HAP-1 (cell line): ENCODE results near the gene RRP9.

Source experiments
- DNase-seq, 2 experiments: peaks; one replicate each; pipeline ENCODE4 v3.0.0-alpha.2; 2016 to 2020; ENCODE audit warnings: low spot score in 2 of 2
- H3K27me3 ChIP-seq: fragments of 250-450 bp; sonication (Bioruptor Pico); 2 replicates; pipeline ENCODE4 v1.5.1; 2020; ENCODE audit warnings: low read depth, mild to moderate bottlenecking, moderate library complexity
- H3K36me3 ChIP-seq: fragments of 250-450 bp; sonication (Bioruptor Pico); replicated peaks from 2 replicates; pipeline ENCODE4 v1.5.1; 2020; ENCODE audit warnings: mild to moderate bottlenecking
- H3K4me1 ChIP-seq: fragments of 250-450 bp; sonication (Bioruptor Pico); 2 replicates; pipeline ENCODE4 v1.5.1; 2020; ENCODE audit warnings: mild to moderate bottlenecking
- H3K4me3 ChIP-seq: fragments of 250-450 bp; sonication (Bioruptor Pico); 2 replicates; pipeline ENCODE4 v1.5.1; 2020; ENCODE audit warnings: mild to moderate bottlenecking, moderate library complexity
- H3K9me3 ChIP-seq: fragments of 250-450 bp; sonication (Bioruptor Pico); 2 replicates; pipeline ENCODE4 v1.5.1; 2020; ENCODE audit warnings: mild to moderate bottlenecking, moderate library complexity
- in situ Hi-C: fragments of 300-500 bp; cut with MboI; formaldehyde crosslinking; loops from 3 replicates; pipeline ENCODE4 v1.14.3; 2020; ENCODE audit warnings: low sequenced_read_pairs, inconsistent platforms, mixed read lengths

The RRP9 gene

DNA sequence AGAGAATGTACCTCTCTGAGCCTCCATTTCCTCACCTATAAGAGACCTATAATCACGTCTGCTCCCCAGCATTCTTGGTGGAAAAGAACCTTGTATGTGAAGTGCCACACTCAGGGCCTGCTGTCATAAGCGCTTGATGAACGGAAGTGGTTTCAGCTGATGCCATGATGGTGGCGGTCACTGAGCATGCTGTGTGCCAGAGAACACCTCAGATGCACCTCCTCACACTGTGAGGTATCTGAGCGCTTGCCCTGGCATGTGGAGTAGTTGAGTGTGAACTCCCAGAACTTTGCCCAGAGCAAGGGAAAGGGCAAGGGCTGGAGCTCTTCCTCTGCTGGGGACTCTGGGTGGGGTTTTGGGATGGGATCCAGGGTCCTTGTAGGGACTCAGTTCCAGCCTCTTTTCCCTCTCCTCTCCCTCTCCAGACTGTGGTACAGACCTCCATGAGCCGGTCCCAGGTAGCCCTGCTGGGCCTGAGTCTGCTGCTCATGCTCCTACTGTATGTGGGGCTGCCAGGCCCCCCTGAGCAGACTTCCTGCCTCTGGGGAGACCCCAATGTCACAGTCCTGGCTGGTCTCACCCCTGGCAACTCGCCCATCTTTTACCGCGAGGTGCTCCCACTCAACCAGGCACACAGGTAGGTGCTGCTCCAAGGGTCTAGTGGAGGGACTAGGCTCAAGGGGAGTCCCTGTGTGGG is 35.9 kb upstream of the RRP9 start:
- DNase-seq = no peak
- H3K36me3 ChIP-seq = no peaks in the 10 kb centered on the region
- H3K4me1 ChIP-seq = peaks cover 25% of the 10 kb centered on the region
- H3K4me3 ChIP-seq = no peak overlapping the region
- H3K27me3 ChIP-seq = no peaks in the 10 kb centered on the region
- H3K9me3 ChIP-seq = no peaks in the 10 kb centered on the region
- in situ Hi-C loops = no loop called here

DNA sequence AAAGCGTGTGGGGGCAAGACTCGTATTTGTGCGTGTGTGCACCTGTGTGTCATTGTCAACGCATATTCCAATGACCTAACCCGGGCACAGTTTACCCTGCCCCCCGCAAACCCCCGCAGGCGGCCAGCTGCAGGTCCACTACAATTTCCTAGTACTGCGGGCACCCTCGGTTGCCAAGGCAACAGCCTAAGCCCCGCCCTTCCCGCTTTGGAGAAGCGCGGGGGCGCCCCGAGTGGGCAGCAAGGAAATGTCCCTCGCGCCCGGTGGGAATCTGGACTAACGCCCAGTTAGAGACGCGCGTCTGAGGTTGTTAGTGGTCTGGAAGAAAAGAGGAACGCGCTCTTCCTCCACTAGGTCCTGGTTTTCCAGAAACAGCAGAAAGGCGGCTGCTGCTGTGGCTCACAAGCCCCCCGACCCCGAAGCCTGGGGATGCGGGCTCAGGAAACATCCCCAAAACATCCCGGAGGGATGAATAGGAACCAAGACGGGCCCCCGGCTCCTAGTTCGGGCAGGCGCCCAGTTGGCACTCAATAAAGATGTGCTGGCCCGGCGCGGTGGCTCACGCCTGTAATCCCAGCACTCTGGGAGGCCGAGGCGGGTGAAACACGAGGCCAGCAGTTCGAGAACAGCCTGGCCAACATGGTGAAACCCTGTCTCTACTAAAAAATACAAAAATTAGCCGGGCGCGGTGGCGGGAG is 34.3 kb upstream of the RRP9 start:
- in situ Hi-C loops = no loop called here
- DNase-seq = peak in 1 of 2 experiments; percentile 86
- Histone ChIP-seq H3K4me1 (peaks cover 18% of the 10 kb centered on the region), H3K27me3 (no peaks in the 10 kb centered on the region), H3K36me3 (peaks cover 8% of the 10 kb centered on the region; the same call in 1 of the 2 replicates), H3K9me3 (no peaks in the 10 kb centered on the region), H3K4me3 (peak overlapping the region; percentile 63)

DNA sequence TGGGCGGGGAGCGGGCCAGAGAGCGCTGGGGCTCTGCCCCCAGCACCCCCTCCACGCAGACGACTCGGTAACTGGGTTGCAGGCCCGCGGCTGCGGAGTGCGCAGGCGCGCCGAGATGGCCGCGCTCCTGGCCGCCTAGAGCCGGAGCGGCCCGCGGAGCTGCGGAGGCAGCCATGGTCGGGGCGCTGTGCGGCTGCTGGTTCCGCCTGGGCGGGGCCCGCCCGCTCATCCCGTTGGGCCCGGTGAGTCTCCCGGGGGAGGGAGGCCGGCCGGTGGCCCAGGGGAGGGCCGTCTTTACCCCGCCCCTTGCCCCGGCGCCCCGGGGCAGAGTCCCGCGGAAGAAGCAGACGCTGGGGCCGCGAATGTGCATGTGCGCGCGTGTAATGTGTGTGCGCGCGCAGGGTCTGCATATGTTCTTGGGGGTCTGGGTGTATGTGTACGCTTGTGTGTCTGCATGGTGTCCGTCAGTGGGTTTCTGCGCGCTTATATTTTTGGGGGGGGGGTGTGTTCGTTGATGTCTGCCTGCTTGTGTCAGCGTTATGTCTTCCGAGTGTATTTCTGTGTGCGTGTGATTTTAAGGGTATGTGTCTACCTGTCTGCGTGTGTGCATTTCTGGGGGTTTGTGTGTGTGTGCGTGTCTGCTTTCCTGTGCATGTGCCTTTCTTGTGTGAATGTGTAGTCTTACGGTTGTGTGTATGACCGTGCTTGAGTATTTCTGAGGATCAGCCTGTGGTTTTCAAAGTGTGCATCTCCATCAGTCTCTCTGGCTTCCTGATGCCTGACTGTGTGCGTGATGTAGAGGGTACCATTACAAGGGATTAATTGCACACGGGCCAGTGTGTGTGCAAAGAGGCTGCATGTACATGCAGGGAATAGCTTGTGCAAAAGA is 33.5 kb upstream of the RRP9 start, which contains the start of gene ABHD14A:
Gene ABHD14A (plus strand): TSS at position 102 of the 889 bp plus-strand sequence. CDS start 72 bp downstream, at position 174.
- Histone ChIP-seq H3K27me3 (no peaks in the 10 kb centered on the region), H3K9me3 (no peaks in the 10 kb centered on the region), H3K36me3 (peaks cover 8% of the 10 kb centered on the region; the same call in 1 of the 2 replicates), H3K4me1 (peaks cover 18% of the 10 kb centered on the region), H3K4me3 (peak within 1 kb of the TSS; percentile 63)
- peak in 1 of 2 experiments; percentile 78 for DNase-seq
- in situ Hi-C loops = no loop called here

DNA sequence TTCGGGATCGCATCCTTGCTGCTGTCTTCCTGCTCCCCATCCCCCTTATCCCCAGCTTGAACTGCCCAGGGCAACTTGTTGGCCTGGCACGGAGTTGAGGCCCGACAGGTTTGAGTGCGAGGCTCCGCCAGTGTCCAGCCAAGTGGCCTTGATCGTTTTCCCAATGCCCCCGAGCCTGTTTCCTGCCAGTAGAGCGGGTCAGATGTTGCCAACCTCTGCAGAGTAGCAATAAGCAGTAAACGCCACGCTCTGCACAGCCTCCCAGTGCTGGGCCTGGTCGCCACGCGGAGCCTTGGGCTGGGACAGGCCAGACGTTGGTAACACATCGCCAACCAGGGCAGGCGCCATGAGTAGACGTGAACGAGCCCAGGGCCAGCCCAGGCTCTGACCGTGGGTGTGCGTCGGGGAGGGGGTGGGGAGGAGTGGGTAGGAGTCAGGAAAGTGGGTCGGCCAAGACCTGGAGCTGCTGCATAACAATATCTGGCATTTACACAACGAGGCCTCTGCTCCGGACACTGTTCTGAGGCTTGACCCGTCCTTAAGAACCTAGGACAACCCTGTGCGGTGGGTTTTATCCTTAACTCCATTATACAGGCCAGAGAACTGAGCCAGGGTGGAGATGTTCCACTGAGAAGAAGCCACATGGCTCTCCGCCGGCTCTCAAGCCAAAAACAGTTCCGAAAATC is 32.7 kb upstream of the RRP9 start:
- peak overlapping the region; percentile 63 for H3K4me3 ChIP-seq
- peaks cover 8% of the 10 kb centered on the region; the same call in 1 of the 2 replicates for H3K36me3 ChIP-seq
- no peaks in the 10 kb centered on the region for H3K27me3 ChIP-seq
- no peaks in the 10 kb centered on the region for H3K9me3 ChIP-seq
- in situ Hi-C loops = no loop called here
- DNase-seq = no peak
- peaks cover 18% of the 10 kb centered on the region for H3K4me1 ChIP-seq

DNA sequence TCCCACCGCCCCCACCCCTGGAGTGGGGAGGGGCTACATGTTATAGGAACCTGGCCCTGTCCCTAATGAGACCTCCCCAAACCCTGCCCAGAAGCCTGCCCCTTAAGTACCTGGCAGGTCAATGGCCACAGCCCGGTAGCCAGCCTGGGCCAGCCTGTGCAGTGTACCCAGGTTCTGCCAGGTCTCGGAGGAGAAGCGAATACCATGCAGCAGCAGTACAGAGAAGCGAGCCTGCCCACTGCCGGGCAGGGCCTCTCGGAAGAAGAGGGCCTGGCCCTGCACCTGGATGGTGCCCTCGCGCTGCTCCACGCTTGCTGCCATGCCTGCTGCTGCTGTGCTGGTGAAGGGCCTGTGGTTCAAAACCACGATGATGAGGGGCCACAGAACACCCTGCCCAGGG is 29.6 kb upstream of the RRP9 start:
- no peaks in the 10 kb centered on the region for H3K27me3 ChIP-seq
- peaks cover 8% of the 10 kb centered on the region for H3K36me3 ChIP-seq
- DNase-seq = no peak
- H3K9me3 ChIP-seq = no peaks in the 10 kb centered on the region
- peaks cover 32% of the 10 kb centered on the region for H3K4me1 ChIP-seq
- no peak overlapping the region for H3K4me3 ChIP-seq
- in situ Hi-C loops = no loop called here

DNA sequence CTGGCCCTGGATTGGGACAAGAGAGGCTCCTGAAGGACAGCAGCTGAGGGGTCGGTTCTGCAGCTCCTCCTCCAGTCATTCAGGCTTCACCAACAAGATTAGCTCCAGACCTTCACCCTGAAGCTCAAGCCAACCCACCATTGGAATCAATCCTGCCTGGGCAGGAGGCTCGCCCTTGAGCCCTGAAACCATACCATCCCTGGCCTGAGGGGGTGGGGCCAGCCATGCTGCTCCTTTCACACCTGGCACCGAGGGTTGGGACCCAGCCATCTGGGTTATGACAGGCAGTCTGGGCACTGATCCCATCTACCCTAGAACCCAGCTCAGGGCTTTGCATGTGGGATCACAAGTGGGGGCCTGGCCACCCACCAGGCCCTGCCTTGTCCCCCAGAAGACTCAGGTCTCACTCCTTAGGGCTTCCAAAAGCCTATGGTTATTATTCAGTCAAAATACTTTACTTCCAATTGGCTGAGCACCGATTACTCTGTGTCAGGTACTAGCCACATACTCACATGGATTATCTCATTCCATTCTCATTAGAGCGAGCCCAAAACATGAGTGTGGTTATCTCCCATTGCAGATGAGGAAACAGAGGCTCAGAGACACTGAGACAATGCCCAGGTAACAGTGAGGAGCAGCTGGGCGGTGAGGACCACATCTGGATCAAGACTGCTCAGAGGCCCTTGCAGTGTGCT is 29.0 kb upstream of the RRP9 start:
- no peak overlapping the region for H3K4me3 ChIP-seq
- in situ Hi-C loops = no loop called here
- DNase-seq = no peak
- peaks cover 37% of the 10 kb centered on the region for H3K4me1 ChIP-seq
- H3K36me3 ChIP-seq = peaks cover 8% of the 10 kb centered on the region
- H3K9me3 ChIP-seq = no peaks in the 10 kb centered on the region
- no peaks in the 10 kb centered on the region for H3K27me3 ChIP-seq

DNA sequence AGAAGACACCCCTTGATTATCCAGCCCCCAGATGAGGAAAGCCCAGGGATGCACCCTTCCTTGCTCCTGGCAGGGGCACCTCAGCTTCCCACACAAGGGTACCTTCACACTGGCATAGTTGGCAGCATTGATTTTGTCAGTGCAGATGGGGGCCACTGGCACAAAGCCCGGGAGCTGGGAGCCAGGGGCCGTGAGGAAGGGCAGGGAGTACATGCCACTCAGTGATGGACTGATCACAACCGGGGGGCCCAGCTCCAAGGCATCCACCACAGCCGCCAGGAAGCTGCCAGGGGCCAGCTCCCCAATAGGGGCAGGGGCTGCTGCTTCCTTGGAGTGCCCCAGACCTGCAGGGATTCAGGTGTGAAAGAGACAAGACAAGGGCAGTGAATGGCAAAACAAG is 28.1 kb upstream of the RRP9 start:
- in situ Hi-C loops = no loop called here
- Histone ChIP-seq H3K4me3 (no peak overlapping the region), H3K9me3 (no peaks in the 10 kb centered on the region), H3K27me3 (no peaks in the 10 kb centered on the region), H3K36me3 (peaks cover 8% of the 10 kb centered on the region), H3K4me1 (peaks cover 28% of the 10 kb centered on the region)
- no peak for DNase-seq

DNA sequence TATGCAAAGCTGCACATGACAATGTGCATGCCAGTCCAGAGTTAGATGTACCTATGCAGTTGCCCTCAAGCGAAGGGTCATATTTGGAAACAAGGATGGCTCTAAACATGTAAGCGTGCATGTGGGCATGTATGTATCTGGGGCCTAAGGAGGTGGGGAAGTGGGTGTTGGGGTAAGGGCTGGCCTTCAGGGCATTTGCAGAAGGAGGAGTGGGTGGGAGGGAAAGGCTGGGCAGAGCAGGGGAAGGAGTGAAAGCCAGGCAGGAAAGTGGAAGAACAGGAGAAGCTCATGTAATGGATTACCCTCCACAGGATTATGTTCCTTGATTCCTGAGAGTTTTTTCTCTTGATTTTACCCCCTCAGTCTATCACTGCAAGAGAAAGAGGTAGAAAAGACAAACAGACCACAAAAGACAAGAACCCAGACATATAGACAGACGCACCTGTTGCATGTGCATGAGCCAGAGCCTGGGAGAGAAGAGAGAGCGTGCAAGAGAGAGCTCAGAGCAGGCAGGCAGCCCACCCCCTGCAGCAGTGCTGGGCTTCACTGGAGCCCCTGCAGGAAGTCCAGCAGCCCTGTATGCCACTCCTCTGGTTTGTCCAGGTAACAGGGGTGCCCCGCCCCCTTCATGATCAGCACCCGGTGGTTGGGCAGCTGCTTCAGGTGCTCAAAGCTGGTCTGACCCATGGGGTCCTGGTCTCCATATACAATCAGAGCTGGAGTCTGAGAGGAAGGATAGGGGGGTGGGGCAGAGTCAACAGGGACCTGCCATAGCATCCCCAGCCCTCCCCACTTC is 27.4 kb upstream of the RRP9 start:
- no peaks in the 10 kb centered on the region for H3K9me3 ChIP-seq
- H3K4me1 ChIP-seq = peaks cover 25% of the 10 kb centered on the region
- no peak overlapping the region for H3K4me3 ChIP-seq
- in situ Hi-C loops = no loop called here
- no peaks in the 10 kb centered on the region for H3K27me3 ChIP-seq
- peaks cover 8% of the 10 kb centered on the region for H3K36me3 ChIP-seq
- no peak for DNase-seq

DNA sequence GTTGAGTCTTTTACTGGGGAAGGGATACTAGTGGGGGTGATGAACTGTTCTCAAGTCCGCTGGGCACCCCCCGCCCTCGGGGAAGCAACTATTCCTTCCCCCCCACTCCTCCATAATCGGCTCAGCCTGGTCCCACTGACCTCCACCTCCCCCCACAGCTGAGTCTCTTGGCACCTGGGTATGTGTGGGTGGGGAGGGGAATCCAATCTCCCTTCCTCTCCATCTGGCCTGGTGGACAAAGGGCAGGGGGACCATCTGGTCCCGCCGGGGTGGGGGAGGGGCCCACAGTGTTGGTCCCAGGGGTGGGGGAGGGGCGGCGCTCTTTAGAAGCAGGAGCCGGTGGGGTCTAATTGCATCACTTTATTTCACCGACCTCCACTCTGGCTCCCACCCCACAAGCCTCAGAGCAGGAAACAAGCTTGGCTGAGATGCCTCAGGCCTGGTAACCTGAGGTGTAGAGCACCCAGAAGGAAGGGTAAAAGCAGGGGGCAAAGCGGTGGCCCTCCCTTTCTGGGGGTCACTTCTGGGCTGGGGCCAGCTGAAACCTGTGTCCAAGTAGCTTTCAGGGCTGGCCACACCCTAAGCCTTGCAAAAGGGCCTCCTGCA is 26.6 kb upstream of the RRP9 start:
- peak in 1 of 2 experiments; percentile 74 for DNase-seq
- Histone ChIP-seq H3K9me3 (no peaks in the 10 kb centered on the region), H3K27me3 (no peaks in the 10 kb centered on the region), H3K4me1 (peaks cover 24% of the 10 kb centered on the region), H3K4me3 (peak overlapping the region; percentile 45), H3K36me3 (peaks cover 8% of the 10 kb centered on the region)
- in situ Hi-C loops = no loop called here

DNA sequence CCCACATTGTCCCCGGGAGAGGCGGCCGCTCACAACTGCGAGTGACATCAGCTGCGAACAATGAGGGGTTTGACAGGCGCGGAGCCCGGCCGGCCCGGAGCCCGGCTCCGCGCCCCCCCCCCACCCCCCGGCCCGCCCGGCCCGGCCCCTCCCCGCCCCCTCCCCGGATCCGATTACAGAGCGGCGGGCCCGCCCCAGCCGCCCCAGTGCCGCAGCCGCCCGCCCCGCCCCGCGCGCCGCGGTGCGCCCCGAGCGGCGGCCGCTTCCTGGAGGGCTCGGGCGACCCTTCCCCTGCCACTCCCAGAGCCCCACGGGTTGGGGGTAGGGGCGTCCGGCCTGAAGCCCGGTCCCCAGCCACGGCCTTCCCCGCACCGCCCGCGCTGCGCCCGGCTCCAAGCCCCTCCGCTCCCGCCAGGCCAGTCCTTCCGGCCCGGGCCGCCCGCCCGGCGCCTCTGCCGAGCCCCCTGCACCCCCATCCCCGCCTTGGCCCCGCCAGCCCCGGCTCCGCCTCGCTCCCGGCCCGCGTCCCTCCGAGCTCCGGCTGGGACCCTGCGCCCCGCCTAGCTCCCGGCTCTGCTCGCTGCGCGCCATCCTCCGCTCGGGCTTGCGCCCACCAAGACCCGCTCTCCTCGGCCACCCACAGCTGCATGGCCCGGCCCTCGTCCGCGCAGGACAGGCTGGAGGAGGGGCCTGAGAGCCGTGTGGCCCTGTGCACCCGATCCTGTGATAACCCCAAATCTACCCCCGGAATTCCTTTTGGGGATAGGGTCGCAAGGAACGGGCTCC is 25.9 kb upstream of the RRP9 start, which contains the start of gene PCBP4:
Gene PCBP4 (minus strand): TSS at position 71 of the 786 bp plus-strand sequence. CDS start 6,214 bp downstream, outside the sequence.
- Histone ChIP-seq H3K27me3 (no peaks in the 10 kb centered on the region), H3K4me1 (peaks cover 31% of the 10 kb centered on the region), H3K9me3 (no peaks in the 10 kb centered on the region), H3K4me3 (peak within 1 kb of the TSS; percentile 45), H3K36me3 (peaks cover 8% of the 10 kb centered on the region)
- in situ Hi-C loops = no loop called here
- peak; percentile 77 to 84 for DNase-seq

DNA sequence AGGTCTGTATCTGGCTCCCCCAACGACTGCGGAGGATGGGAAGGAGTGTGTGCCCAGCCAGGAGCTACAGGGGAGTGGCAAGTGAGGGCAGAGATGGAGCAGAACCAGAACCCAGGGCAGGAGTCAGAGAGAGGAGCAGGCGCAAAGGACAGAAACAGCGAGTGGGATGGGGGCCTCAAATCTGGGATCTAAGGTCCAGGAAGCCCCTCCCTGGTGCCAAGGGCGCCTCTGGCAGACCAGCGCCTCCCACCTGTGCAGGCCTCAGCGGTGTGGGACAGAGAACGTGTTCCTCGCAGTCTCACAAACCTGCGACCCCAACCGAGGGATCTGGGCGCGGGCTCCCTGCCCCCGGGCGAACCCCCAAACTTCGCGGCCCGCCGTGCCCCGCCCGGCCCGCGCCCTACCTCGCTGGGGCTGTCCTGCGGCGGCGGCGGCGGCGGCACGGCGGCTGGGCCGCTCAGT is 25.2 kb upstream of the RRP9 start:
- Histone ChIP-seq H3K27me3 (no peaks in the 10 kb centered on the region), H3K36me3 (peaks cover 9% of the 10 kb centered on the region), H3K4me1 (peaks cover 37% of the 10 kb centered on the region), H3K4me3 (peak overlapping the region; percentile 44), H3K9me3 (no peaks in the 10 kb centered on the region)
- in situ Hi-C loops = no loop called here
- DNase-seq = no peak
